ENCODE measurements around the gene PICK1.
"Not testable (repeated sequence)": the region's sequence is repeated elsewhere in the genome, so short reads cannot be mapped to it uniquely, and the experiment has no call there.

The PICK1 gene

DNA sequence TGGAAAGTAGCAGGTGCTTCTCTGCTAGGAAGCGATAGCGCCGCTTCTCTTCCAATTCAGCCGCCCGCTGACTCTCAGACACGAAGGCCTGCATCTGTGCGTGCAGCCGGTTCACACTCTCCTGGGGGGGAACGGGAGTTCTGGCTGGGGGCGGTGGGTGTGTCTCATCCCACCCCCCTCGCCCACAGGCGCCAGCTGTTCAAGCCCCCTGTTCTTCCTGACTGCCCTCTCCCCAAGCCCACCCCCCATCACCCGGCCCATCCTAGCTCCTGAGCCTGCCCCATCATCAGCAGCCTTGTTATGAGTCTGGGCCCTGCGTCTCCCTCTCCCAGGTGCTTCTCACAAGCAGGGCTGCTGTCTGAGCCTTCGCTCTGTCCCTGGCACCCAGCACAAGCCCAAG, 39.9 kb downstream of the PICK1 start:
- no peak for DNase-seq

DNA sequence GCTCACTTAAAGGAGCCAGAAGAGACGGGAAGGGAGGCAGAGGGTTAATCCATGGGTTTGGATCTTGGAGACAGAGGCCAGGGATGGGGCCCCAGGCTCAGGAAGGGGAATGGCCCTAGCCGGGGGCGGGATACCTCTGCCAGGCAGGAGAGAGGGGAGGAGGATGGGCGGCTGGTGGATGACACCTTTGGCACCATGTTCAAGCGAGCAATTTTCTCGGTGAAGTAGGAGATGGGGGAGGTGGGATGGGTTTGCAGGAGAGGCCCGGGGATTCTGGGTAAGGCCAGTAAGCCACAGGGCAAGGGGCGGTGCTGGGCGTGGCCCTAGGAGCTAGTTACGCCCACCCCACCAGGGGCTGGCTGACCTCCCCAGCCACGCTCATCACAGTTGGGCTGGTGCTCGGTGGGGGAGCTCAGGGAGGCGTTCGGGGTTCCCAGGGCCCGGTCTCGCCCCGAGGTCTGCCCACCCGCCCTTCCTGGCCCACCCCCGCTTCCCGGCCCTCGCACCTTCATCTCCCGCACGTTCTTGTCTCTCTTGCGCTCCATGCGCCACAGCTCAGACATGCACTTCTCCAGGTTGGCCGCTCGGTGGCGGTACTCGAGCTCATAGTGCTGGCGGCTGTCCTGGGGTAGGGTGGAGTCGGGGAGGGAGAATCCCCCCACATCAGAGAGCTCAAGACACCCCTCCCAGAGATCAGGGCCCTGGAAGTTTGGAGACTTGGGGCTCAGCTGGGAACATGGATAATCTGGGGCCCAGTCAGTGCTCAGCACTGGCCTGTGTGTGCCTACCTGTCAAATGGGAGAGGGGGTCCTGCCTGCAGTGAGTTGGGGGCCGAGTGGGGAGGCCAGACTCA, 40.6 kb downstream of the PICK1 start:
- peak; percentile 48 for DNase-seq

DNA sequence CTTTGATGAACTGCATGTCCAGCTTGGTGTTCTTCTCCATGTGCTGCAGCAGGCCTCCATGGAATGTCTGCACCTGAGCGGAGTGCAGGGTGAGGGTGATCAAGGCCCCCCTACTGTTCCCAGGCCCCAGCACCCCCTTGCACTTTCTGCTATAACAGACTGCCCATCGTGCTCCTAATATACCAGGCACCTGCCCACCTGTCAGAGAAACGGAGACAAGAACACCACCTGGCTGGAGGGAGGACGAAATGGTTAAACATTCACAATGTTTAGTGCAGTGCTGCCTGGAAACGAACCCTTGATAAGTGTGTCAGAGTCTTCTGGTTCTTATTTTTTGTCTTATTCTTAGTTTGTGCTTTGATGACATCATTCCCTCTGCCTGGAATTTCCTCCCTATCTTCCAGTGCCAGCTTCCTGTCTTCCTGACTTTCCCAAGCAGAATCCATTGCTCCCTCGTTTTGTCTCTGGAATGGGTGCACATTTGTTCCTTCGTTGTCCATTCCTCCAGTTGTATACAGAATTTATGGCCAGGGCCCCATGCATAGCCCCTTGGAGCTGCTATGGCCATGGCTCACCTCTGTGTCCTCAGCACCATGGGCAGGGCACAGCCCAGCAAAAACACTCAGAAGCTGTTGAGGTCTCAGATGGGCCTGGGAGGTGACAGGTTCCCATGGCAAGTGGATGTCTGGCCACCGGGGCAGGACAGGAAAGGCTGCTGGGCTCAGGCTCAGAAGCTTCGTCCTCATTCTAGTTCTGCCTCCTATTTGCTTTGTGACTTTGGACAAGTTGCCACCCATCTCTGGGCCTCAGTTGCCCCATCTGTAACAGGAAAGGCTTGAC, 41.4 kb downstream of the PICK1 start:
- DNase-seq, result no peak

DNA sequence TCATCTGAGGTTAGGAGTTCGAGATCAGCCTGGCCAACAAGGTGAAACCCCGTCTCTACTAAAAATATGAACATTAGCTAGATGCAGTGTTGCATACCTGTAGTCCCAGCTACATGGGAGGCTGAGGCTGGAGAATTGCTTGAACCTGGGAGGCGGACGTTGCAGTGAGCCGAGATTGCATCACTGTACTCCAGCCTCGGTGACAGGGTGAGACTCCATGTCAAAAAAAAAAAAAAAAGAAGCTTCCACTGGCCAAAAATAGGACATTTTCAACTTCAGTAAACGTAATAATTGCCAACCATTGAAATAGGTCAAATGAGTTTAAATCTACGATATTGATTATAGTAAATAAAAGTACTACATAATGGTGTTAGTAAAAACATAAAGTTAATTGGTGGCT, 46.4 kb downstream of the PICK1 start:
- no peak for DNase-seq

DNA sequence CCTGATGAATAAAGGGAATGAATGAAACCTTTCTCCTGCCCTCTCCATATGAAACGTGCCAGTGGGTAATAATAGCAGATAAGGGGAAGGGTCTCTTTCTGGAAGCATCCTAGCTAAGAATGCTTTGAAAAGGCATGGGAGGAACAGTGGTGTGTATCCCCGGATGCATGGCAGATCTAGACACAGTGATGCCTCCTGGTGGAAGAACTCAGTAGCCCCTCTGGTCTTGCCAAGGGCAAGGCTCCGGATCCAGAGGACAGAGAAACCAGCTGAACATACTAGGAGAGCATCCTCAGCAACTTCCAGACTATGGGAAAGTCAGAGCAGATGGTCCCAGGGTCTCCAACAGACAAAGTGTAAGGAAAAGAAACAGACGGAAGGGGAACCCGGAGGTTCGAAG, 46.9 kb downstream of the PICK1 start:
- no peak for DNase-seq

DNA sequence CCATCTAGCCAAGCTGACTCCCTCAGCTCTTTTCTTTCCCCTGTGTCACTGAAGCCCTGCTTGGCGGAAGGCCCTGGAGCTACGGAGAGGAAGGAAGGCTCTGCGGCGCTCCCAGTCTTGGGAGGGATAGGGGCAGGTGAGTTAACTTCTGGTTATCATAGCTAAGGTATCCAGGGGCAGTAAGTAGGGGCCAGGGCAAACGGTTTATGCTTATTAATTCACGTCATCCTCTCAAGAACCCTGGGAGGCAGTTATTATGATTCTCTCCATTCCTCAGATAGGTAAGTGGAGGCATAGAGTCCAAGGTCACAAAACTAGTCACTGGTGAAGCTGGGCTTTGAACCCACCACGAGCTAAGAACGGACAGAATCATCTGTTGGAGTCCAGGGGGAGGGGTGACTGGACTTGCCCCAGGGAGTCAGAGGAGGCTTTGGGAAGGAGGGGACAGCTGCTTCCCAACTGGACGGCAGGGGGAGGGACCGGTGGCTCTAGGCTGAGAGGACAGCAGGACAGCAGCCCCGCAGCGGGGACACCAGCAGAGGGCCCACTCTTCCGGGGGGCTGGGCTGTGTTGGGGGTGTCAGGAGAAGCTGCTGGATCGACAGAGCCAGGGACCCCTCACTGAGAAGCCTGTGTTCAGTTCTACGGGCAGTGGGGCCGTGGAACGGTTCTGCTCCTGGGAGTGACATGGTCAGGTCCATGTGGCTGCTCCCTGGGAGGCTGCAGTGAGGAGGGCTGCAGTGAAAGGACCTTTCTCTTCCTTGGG, 49.8 kb downstream of the PICK1 start:
- DNase-seq, result no peak

DNA sequence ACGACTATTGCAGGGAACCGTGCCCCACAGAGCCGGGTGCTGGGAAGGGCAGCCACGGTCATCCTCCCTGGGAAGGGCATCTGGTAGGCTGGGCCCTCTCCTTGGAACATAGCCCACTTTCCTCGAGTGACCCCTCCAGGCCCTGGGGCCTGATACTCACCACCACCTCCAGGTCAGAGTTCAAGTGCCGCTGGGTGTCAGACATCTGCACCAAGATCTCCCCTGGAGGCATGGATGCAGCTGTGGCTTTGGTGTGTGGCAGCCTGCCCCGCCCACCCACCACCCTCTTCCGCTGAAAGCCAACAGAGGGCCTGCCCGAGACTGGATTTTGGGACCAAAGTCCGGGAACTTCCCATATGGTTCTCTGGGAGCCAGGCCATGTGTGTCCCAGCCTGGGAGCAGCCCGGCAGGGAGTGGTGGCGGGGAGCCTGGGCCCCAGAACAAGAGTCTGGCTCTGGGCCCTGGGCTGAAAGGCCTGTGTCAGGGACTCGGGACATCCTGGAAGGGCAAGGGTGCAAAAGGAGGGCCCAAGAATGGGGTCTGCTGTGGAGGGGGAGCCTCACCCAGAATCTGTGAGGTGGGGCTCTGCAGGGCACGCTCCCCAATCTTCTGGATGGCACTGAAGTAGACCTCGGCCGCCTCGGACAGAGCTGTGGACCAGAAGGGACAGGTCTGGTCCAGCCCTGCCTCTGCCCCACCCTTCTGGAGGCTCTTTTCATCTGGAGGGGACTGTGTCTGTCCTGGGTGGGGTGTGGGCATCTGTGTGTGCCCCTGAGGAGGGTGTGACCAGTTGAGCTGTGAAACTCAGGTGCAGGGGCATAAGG, 50.7 kb downstream of the PICK1 start:
- peak; percentile 32 for DNase-seq

DNA sequence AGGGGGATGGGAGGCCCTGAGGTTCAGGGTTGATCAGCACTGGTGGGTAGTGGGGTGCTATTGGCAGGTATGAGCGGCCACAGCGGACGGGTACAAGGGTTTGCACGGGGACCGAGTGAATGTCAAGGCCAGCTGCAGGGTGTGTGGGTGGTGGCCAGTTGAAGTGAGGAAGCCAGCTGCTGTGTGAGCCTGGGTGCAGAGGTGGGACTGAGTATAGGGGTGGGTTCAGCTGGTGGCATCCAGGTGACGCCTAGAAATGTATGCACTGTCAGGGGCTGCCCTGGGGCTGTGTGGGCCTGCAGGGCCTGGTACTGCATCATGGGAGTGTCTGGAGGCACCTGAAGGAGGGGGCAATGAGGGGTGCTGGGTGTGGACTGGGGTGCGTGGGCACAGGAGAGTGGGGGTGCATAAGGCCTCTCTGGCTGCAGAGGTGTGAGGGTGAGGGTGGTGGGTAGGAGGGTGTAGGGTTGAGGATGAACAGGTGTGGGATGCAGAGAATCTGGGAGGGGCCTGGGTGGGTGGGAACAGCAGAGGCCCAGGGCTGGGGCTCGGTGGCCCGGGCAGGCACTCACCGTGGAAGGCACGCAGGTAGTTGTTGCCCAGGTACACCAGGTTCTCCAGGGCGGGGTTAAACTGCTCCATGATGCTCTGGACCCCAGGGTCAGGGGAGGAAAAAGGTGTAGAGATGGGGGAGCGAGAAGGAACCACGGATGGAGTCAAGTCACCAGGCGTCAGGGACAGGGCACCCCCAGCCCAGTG, 51.5 kb downstream of the PICK1 start:
- DNase-seq, result peak; percentile 45

DNA sequence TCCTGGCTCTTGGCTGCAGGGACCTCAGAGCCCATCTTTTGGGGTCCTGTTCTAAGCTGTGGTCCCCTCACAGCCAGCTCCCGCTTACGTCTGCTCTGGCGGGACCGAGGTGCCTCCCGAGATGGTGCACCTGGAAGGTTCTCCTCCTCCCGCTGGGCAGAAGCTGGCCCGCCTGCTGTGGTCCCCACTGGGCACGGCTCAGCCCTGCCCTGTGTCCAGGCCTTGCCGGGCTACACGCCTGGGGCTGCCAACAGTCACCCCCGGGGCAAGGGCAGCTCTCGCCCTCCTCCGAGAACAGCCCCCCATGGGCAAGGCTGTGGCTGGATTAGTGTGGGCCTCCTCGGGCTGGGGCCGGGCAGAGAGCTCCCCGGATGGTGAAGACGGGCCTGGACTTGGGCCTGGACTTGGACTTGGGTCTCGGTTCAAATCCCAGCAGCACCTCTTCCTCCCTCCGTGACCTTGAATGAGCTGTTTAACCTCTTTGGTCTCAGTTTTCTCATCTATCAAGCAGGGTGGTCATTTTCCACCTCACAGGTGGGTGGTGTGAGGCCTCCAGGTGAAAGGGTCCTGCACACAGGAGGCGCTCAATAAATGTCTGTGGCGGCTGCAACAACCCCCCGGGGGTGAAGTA, 52.3 kb downstream of the PICK1 start:
- DNase-seq, result peak; percentile 88

DNA sequence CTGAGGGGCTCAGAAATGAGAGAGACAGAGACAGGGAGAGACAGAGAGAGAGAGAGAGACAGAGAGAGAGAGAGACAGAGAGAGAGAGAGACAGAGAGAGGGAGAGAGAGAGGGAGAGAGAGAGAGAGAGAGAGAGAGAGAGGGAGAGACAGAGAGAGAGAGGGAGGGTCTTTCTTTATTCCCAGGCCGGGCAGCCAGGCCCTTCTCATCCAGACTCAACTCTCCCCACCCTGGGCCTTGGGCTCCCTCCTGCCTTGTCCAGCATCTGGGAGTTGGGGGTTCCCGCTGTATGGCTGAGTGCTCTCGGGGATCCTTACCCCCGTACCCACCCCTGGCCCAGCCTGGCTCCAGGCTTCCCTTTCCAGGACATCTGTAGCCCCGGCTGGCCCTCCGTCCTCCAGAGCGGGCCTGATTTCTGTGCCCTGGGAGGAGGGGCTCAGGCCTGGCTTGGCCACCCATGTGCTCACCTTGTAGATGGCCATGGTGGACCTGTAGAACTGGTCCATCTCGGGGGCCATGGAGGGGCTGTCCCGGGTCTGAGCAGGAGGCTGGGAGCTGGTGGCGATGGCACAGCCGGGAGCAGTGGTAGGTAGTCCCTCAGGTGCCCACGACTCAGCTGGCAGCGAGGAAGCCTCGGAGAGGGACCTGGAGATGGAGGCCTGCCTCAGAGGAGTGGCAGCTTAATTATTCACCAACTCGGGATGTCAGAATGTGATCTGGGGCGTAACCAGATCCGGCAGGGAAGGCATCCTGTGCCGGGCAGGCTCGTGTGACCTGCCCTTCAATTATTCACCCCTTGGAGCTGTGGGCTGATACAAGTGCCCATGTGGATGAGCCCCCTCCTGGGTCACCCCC, 53.0 kb downstream of the PICK1 start, which contains the start of gene BAIAP2L2:
Gene BAIAP2L2 (minus strand): TSS at position 677 of the 855 bp plus-strand sequence. CDS start 159 bp downstream, at position 518.
- peak; percentile 26 for DNase-seq

DNA sequence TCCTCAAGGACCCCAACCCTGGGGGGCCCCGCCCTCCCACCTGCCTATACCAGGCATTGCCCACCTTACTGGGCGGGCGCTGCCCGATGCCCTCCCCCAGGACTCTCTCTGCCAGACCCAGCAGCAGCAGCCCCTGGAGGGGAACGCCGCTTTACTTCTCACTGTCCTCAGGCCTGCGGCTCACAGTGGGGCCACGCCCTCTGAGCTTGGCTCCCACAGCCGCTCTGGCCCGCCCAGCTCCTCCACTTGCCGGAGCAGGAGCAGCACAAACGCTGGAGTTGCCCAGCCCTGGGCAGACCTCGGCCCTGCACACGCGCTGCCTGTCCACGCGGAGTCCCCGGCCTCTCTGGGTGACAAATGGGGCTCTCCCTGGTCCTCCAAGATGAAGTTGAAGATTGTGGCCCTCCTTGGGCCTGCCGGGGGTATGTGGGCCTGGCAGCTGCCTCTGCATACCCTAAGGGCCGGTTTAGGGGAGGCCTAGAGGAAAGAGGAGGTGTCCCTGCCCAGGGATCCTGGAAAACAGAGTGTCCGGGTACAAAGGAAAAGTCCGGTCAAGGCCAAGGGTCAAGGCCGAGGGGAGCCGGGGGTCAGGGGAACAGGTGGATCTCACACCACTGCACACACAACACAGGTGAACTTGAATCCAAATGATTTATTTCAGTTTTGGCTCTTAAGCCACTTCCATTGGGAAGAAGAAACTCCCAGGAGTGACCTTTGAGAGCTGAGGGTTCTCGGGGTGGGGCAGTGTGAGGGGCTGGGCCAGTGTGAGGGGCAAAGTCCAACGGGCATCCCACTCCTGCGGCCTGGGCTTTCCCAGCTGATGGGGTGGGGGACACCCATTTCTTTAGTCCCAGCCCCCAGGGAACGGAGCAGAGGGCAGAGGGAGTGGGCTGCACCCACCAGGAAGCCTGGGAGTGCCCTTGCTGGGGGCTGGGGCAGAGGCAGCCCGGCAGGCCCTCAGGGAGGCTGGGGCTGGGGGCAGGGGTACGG, 54.0 kb downstream of the PICK1 start:
- DNase-seq, result no peak

DNA sequence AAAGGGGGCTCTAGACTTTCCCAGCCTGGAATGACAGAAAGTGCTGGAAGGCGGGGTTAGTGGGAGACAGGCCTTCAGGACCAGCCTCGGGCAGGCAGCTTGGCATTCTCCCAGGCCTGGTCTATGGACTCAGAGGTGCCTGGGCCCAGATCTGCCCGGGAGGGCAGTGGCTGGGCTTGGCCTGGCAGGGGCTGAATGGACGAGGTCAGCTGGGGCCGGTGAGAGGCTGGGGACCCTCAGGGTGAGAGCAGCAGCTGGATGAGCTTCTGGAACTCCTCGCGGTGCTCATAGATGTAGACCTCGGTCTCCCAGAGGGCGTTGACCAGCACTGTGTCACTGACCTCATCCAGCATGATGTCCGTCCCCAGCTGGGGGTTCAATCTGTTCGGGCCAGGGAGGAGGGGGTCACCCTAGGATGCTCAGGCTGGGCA, 54.7 kb downstream of the PICK1 start:
- no peak for DNase-seq

DNA sequence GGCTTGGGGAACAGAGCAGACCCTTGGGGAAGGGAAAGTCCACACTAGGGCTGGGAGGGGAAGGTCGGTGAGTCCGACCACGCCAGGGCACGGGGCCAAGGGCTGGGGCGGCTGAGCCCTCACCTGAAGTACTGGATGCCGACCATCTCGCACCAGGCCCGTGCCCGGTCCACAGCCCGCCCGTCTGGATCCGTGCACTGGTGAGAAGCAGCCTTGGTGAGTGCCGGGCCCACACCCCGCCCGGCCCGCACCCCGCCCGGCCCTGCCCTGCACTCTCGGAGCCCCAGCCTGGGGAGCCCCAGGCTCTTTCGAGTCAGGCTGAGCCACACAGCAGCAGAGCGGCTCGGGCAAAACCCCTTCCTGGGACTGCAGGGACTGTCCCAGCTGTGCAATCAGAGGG, 55.2 kb downstream of the PICK1 start:
- no peak for DNase-seq

DNA sequence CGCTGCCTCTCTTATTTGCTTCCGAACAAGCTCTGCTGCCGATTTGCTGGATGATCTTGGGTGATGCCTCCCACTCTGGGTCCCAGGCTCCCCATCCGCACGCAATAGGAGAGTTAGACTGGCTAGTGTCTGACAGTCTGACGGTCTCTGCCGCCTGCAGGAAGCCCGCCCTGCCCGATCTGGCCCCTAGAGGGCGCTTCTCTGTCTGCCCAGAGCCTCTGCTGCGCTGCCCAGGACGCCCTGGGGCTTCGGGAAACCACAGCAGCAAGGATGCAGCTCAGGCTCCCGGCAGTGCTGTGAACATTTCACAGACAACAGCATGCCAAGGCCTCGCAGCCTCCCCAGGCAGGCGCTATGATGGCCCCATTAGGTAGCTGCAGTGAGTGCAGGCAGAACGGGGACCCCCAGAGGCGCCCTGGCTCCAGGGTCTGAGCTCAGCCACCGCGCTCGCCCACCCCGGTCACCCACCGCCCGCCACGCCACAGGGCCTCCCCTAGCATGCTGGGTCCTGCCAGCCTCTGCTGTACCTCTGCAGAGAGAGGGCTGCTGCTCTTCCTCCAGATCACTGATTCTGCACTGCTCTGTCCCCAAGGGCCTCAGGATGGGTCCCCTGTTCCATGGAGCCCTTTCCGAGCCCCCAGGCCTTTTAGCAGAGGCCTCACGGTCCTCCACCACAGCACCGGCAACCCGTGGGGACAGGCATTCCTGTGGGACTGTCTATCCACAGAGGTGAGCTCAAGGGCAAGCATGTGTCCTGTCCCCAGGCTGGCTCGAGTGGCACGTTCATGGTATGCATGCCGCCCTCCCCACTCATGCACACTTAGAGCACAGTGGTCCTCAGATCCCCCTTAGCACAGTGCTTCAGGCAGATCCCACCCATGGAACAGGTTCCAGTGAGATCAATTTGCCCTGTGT, 57.5 kb downstream of the PICK1 start:
- DNase-seq, result peak; percentile 89

DNA sequence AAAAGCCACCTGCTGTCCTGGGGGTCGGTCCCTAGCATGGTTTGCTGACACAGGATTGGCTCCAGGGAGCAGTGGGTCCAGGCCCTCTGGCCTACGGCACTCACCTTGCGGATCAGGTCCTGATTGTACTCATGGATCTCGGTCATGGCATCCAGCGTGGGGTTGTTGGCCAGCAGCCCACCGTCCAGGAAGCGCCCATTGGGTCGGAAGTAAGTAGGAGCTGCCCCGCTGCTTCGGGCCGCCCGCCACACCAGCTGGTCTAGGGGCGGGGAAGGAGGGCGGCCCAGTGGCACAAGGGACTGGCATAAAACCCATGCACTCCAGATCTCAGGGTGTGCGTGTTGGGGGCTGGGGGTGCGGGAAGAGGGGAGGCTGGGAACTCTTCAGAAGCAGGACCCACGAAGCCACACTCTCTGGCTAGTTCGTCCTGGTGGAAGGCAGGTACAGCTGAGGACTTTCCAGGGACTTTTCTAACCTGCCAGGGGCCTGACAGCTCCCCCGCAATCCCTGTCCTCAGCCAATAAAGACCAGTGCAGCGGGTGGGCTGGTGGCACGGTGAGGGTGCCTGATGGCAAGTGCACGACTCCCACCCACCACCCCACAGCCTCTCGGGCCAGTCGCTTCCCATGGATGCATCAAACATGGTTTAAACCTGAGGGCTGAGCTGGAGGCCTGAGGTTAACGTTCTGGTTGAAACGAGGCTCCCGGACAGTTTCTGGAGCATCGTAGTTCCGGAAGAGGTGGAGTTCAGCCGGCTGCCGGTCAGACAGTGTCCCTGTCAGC, 58.4 kb downstream of the PICK1 start:
- peak; percentile 29 for DNase-seq

DNA sequence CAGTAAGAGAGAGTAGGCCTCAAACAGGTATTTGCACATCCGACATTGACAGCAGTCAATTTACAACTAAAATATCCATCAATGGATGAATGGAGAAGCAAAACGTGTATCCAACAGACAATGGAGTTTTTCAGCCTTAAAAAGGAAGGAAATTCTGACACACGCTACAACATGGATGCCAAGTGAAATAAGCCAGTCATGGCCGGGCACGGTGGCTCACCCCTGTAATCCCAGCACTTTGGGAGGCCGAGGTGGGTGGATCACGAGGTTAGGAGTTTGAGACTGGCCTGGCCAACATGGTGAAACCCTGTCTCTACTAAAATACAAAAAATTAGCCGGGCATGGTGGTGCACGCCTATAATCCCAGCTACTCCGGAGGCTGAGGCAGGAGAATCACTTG, 60.4 kb downstream of the PICK1 start:
- DNase-seq, result not testable (repeated sequence)

DNA sequence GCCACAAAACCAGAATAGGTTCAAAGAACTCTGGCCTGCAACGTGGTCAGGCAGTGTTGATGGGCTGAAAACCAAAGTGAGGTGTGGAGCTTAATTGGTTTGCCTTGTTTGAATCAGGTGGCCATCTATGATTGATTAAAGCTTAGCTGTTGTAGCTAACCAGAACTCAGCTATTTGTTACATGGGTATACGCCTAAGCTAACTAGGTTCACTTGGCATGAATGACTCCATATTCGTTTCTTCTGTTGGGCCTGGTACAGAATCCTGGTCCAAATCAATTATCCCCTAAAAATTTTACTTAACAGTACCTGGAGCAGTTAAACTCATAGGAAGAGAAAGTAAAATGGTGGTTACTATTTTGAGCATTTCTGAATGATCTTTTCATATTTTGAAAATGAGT, 61.0 kb downstream of the PICK1 start:
- DNase-seq, result no peak
